CD4-positive, alpha-beta T cell (primary cell): ENCODE data around the gene ERCC4. TPM values are rescaled to one million over a fixed set of nuclear protein-coding genes. Genes with fewer than 3 reads are reported as not detected.

Experiments
- ATAC-seq: fragments of 200-7000 bp; cut with Tn5 transposase; one replicate; pipeline ENCODE4 v1.10.0; 2022; ENCODE audit warnings: mild to moderate bottlenecking; ENCODE audit not compliant: poor library complexity
- CTCF ChIA-PET: fragments of 350-600 bp; sonication (Branson Sonifier 250); formaldehyde crosslinking; loops from one replicate; lab custom pipeline; 2021; ENCODE audit warnings: antibody characterized with exemption, inconsistent platforms; lab: Charles Lee
- POLR2A ChIA-PET: fragments of 350-600 bp; sonication (Branson Sonifier 250); formaldehyde crosslinking; loops from one replicate; lab custom pipeline; 2021; ENCODE audit warnings: antibody characterized with exemption, inconsistent platforms; lab: Charles Lee
- DNase-seq, 14 experiments: peaks; one replicate each; pipeline ENCODE4 v3.0.0-alpha.2; 2013 to 2020; ENCODE audit warnings: mixed read lengths in 2 of 14
- H3K27ac ChIP-seq, 2 donors: one replicate each; pipeline versions ENCODE4 v1.5.1 to v1.7.0; 2013; ENCODE audit warnings: low read length in 2 of 2, low read depth in 1 of 2, mild to moderate bottlenecking in 1 of 2
- H3K27me3 ChIP-seq, 2 experiments: 1 replicate in 1 of 2; 2 replicates in 1 of 2; pipeline versions ENCODE4 v1.6.1 to v1.7.0; 2013; ENCODE audit warnings: low read length in 2 of 2, control low read depth in 1 of 2, mild to moderate bottlenecking in 1 of 2, moderate library complexity in 1 of 2; ENCODE audit not compliant: insufficient read depth in 2 of 2, control insufficient read depth in 1 of 2
- H3K36me3 ChIP-seq: one replicate; pipeline ENCODE4 v1.6.1; 2013; ENCODE audit warnings: low read length, control low read depth; ENCODE audit not compliant: insufficient read depth
- H3K4me1 ChIP-seq: one replicate; pipeline ENCODE4 v1.6.1; 2013; ENCODE audit warnings: low read length, control low read depth; ENCODE audit not compliant: insufficient read depth
- H3K4me3 ChIP-seq: one replicate; pipeline ENCODE4 v1.5.1; 2013; ENCODE audit warnings: mild to moderate bottlenecking, low read length, moderate library complexity
- H3K9me3 ChIP-seq, 2 experiments: 1 replicate in 1 of 2; 2 replicates in 1 of 2; pipeline versions ENCODE4 v1.6.1 to v1.7.0; 2013; ENCODE audit warnings: low read length in 2 of 2, mild to moderate bottlenecking in 2 of 2, control low read depth in 1 of 2, moderate library complexity in 1 of 2; ENCODE audit not compliant: control insufficient read depth in 1 of 2, insufficient read depth in 1 of 2
- H3K27ac Mint-ChIP-seq: one replicate; pipeline ENCODE4 v1.8.0; 2020; ENCODE audit warnings: mixed read lengths
- H3K27me3 Mint-ChIP-seq: one replicate; pipeline ENCODE4 v1.8.0; 2021; ENCODE audit warnings: mixed read lengths
- H3K36me3 Mint-ChIP-seq: one replicate; pipeline ENCODE4 v1.8.0; 2021; ENCODE audit warnings: low read depth, mixed read lengths
- H3K4me1 Mint-ChIP-seq: one replicate; pipeline ENCODE4 v1.8.0; 2021; ENCODE audit warnings: low read depth, mixed read lengths
- H3K4me3 Mint-ChIP-seq: one replicate; pipeline ENCODE4 v1.8.0; 2020; ENCODE audit warnings: mild to moderate bottlenecking, mixed read lengths
- H3K9me3 Mint-ChIP-seq: one replicate; pipeline ENCODE4 v1.8.0; 2020; ENCODE audit warnings: mixed read lengths
- CTCF ChIP-seq: fragments of 200-600 bp; IDR thresholded peaks from one replicate; pipeline ENCODE4 v1.8.0; 2022; ENCODE audit warnings: antibody characterized with exemption, mild to moderate bottlenecking
- intact Hi-C, 2 experiments: fragments of 100-400 bp; cut with DNase I in 1 of 2; cut with micrococcal nuclease in 1 of 2; formaldehyde crosslinking; loops; one replicate each; pipeline versions ENCODE4 v1.15.1 to v1.9.0; 2023 to 2025; cut with DNase I, micrococcal nuclease
- total RNA-seq, 174 experiments: library from RNA in 2 of 174; stranded (reverse) in 2 of 174; gene quantifications; one replicate each; pipeline ENCODE4 v1.2.3 and lab custom pipeline; 2021 to 2026

ERCC4 gene
- total RNA-seq, 2 experiments from 2014 or later = 8.5 to 10.1 TPM

GRCh38 chr16:13995194-13995593 is 75.2 kb downstream of the ERCC4 start:
- Histone ChIP-seq H3K36me3 (no peaks in the 10 kb centered on the region), H3K4me3 (no peak overlapping the region), H3K27me3 (no peaks in the 10 kb centered on the region), H3K4me1 (peaks cover 6% of the 10 kb centered on the region), H3K9me3 (no peaks in the 10 kb centered on the region), H3K27ac (no peak overlapping the region)
- no peaks in the 10 kb centered on the region for H3K9me3 Mint-ChIP-seq
- no peak for TF ChIP-seq CTCF
- no peaks in the 10 kb centered on the region for H3K27me3 Mint-ChIP-seq
- DNase-seq = no peak
- ChIA-PET CTCF (no interaction called here), POLR2A (no interaction called here)
- intact Hi-C loops = no loop called here
- H3K4me1 Mint-ChIP-seq = peaks cover 22% of the 10 kb centered on the region
- ATAC-seq = no peak
- no peaks in the 10 kb centered on the region for H3K36me3 Mint-ChIP-seq
- no peak overlapping the region for H3K27ac Mint-ChIP-seq
- no peak overlapping the region for H3K4me3 Mint-ChIP-seq

GRCh38 chr16:13996778-13997288 is 76.9 kb downstream of the ERCC4 start:
- no peak overlapping the region for H3K27ac ChIP-seq
- ATAC-seq (no peak), DNase-seq (no peak)
- intact Hi-C loops = no loop called here
- ChIA-PET CTCF (no interaction called here), POLR2A (no interaction called here)
- no peak overlapping the region for H3K4me3 Mint-ChIP-seq
- no peaks in the 10 kb centered on the region for H3K27me3 ChIP-seq
- H3K36me3 Mint-ChIP-seq = no peaks in the 10 kb centered on the region
- TF ChIP-seq CTCF = no peak
- H3K36me3 ChIP-seq = no peaks in the 10 kb centered on the region
- no peaks in the 10 kb centered on the region for H3K9me3 ChIP-seq
- no peaks in the 10 kb centered on the region for H3K9me3 Mint-ChIP-seq
- peaks cover 6% of the 10 kb centered on the region for H3K4me1 ChIP-seq
- H3K27me3 Mint-ChIP-seq = peaks cover 8% of the 10 kb centered on the region
- no peak overlapping the region for H3K4me3 ChIP-seq
- H3K4me1 Mint-ChIP-seq = peaks cover 22% of the 10 kb centered on the region
- H3K27ac Mint-ChIP-seq = no peak overlapping the region

- H3K27ac ChIP-seq = no peak overlapping the region
- no peaks in the 10 kb centered on the region for H3K27me3 ChIP-seq
- Mint-ChIP-seq H3K36me3 (no peaks in the 10 kb centered on the region), H3K9me3 (no peaks in the 10 kb centered on the region), H3K4me1 (peaks cover 23% of the 10 kb centered on the region), H3K27me3 (peaks cover 8% of the 10 kb centered on the region), H3K27ac (no peak overlapping the region), H3K4me3 (no peak overlapping the region)
- no peak for TF ChIP-seq CTCF
- H3K4me1 ChIP-seq = peaks cover 6% of the 10 kb centered on the region
- no peaks in the 10 kb centered on the region for H3K9me3 ChIP-seq
- POLR2A ChIA-PET = no interaction called here
- H3K4me3 ChIP-seq = no peak overlapping the region
- intact Hi-C loops = no loop called here
- no peak for ATAC-seq
- CTCF ChIA-PET = no interaction called here
- DNase-seq = no peak
- H3K36me3 ChIP-seq = no peaks in the 10 kb centered on the region
Observed at GRCh38 chr16:13997526-13997925, 77.6 kb downstream of the ERCC4 start.
